GM23338 (cell line): ENCODE results near the gene TPM1. TPM values are rescaled to one million over a fixed set of nuclear protein-coding genes. Genes with fewer than 3 reads are reported as not detected.

Experiments
- ATAC-seq: fragments of 200-7000 bp; cut with Tn5 transposase; 3 replicates; pipeline ENCODE4 v1.9.1; 2020
- DNase-seq: peaks from one replicate; pipeline ENCODE4 v3.0.0-alpha.2; 2015; ENCODE audit warnings: low spot score
- H2AFZ ChIP-seq: fragments of 200-600 bp; sonication (generic); 2 replicates; pipeline ENCODE4 v1.8.0; 2016; ENCODE audit warnings: antibody characterized with exemption, mild to moderate bottlenecking, moderate library complexity
- H3F3A ChIP-seq: fragments of 200-600 bp; sonication (generic); replicated peaks from 2 replicates; pipeline ENCODE4 v1.8.0; 2017; ENCODE audit warnings: antibody characterized with exemption, mixed run types, low read depth
- H3K27ac ChIP-seq: fragments of 200-600 bp; sonication (generic); 2 replicates; pipeline ENCODE4 v1.6.1; 2016; ENCODE audit warnings: low read depth
- H3K27me3 ChIP-seq: fragments of 200-600 bp; sonication (generic); 2 replicates; pipeline ENCODE4 v1.8.0; 2016; ENCODE audit warnings: mild to moderate bottlenecking, mixed run types, moderate library complexity; ENCODE audit not compliant: insufficient read depth
- H3K36me3 ChIP-seq: fragments of 200-600 bp; sonication (generic); 2 replicates; pipeline ENCODE4 v1.8.0; 2016; ENCODE audit warnings: mild to moderate bottlenecking; ENCODE audit not compliant: insufficient read depth
- H3K4me1 ChIP-seq: fragments of 200-600 bp; sonication (generic); 2 replicates; pipeline ENCODE4 v1.8.0; 2016; ENCODE audit warnings: mild to moderate bottlenecking, moderate library complexity; ENCODE audit not compliant: insufficient read depth
- H3K4me2 ChIP-seq: fragments of 200-600 bp; sonication (generic); 2 replicates; pipeline ENCODE4 v1.7.1; 2017; ENCODE audit warnings: mixed run types
- H3K4me3 ChIP-seq: fragments of 200-600 bp; sonication (generic); 2 replicates; pipeline ENCODE4 v1.6.1; 2016; ENCODE audit warnings: mixed run types
- H3K79me2 ChIP-seq: fragments of 200-600 bp; sonication (generic); replicated peaks from 2 replicates; pipeline ENCODE4 v1.8.0; 2017; ENCODE audit warnings: mild to moderate bottlenecking; ENCODE audit not compliant: insufficient read depth
- H3K9me2 ChIP-seq: fragments of 200-600 bp; sonication (generic); 2 replicates; pipeline ENCODE4 v1.8.0; 2017; ENCODE audit not compliant: insufficient read depth
- H4K20me1 ChIP-seq: fragments of 200-600 bp; sonication (generic); replicated peaks from 2 replicates; pipeline ENCODE4 v1.8.0; 2017; ENCODE audit warnings: mild to moderate bottlenecking; ENCODE audit not compliant: insufficient read depth
- H3K27ac Mint-ChIP-seq: 2 replicates; pipeline ENCODE4 v1.8.0; 2020; ENCODE audit warnings: inconsistent platforms, mild to moderate bottlenecking, moderate library complexity, mixed read lengths
- H3K27me3 Mint-ChIP-seq: 3 replicates; pipeline ENCODE4 v1.8.0; 2022; ENCODE audit warnings: low read depth, mild to moderate bottlenecking, moderate library complexity, mixed read lengths, inconsistent platforms; ENCODE audit not compliant: insufficient read depth, poor library complexity
- H3K36me3 Mint-ChIP-seq: 3 replicates; pipeline ENCODE4 v1.8.0; 2021; ENCODE audit warnings: low read depth, mild to moderate bottlenecking, inconsistent platforms, moderate library complexity, mixed read lengths
- H3K4me1 Mint-ChIP-seq: 3 replicates; pipeline ENCODE4 v1.8.0; 2020; ENCODE audit warnings: mild to moderate bottlenecking, inconsistent platforms, mixed read lengths
- H3K4me3 Mint-ChIP-seq: 3 replicates; pipeline ENCODE4 v1.8.0; 2021; ENCODE audit warnings: moderate library complexity, mild to moderate bottlenecking, inconsistent platforms, mixed read lengths
- H3K9me3 Mint-ChIP-seq: 3 replicates; pipeline ENCODE4 v1.8.0; 2020; ENCODE audit warnings: moderate library complexity, mild to moderate bottlenecking, inconsistent platforms, mixed read lengths
- CREB1 ChIP-seq: fragments of 250-450 bp; sonication (Bioruptor Pico); IDR thresholded peaks from 2 replicates; pipeline ENCODE4 v1.5.0; 2020; ENCODE audit warnings: low read depth, mild to moderate bottlenecking, moderate library complexity
- CTCF ChIP-seq, 2 experiments: fragments of 200-600 bp in 1 of 2; sonication (generic) in 1 of 2; conservative IDR thresholded peaks; 2 replicates each; pipeline versions ENCODE4 v1.5.1 to v1.6.1; 2016 to 2017; ENCODE audit warnings: antibody characterized with exemption in 2 of 2, low read depth in 2 of 2, mild to moderate bottlenecking in 2 of 2, moderate library complexity in 1 of 2
- EZH2 ChIP-seq: fragments of 200-600 bp; sonication (generic); IDR thresholded peaks from one replicate; pipeline ENCODE4 v1.8.0; 2017; ENCODE audit warnings: antibody characterized with exemption, mild to moderate bottlenecking, low read depth; ENCODE audit not compliant: unreplicated experiment
- EZH2phosphoT487 ChIP-seq: fragments of 200-600 bp; sonication (generic); IDR thresholded peaks from one replicate; pipeline ENCODE4 v1.8.1; 2018; ENCODE audit warnings: antibody characterized with exemption; ENCODE audit not compliant: unreplicated experiment
- JUNB ChIP-seq: IDR thresholded peaks from one replicate; pipeline ENCODE4 v1.6.1; 2016; ENCODE audit warnings: antibody characterized with exemption; ENCODE audit not compliant: unreplicated experiment
- NANOG ChIP-seq: IDR thresholded peaks from 2 replicates; pipeline ENCODE4 v1.6.1; 2016; ENCODE audit warnings: antibody characterized with exemption, borderline replicate concordance
- POLR2AphosphoS5 ChIP-seq: IDR thresholded peaks from 2 replicates; pipeline ENCODE4 v1.6.1; 2016; ENCODE audit warnings: antibody characterized with exemption, low read depth
- STAT1 ChIP-seq: IDR thresholded peaks from one replicate; pipeline ENCODE4 v1.6.1; 2016; ENCODE audit warnings: antibody characterized with exemption; ENCODE audit not compliant: unreplicated experiment
- ZNF114 ChIP-seq: fragments of 250-450 bp; sonication (Bioruptor Pico); IDR thresholded peaks from 2 replicates; pipeline ENCODE4 v1.5.0; 2020; ENCODE audit warnings: mild to moderate bottlenecking, moderate library complexity
- ZNF331 ChIP-seq: fragments of 250-450 bp; sonication (Bioruptor Pico); IDR thresholded peaks from 2 replicates; pipeline ENCODE4 v1.5.0; 2020; ENCODE audit warnings: low read depth, mild to moderate bottlenecking, moderate library complexity
- ZNF462 ChIP-seq: fragments of 250-450 bp; sonication (Bioruptor Pico); IDR thresholded peaks from 2 replicates; pipeline ENCODE4 v1.5.0; 2020; ENCODE audit warnings: mild to moderate bottlenecking, moderate library complexity
- polyA plus RNA-seq: library from polyadenylated mRNA; unstranded; fragments of >200 nt; fragmentation: Nextera tagmentation; extraction: Ambion mirVana; gene quantifications from 2 replicates; pipeline ENCODE4 v1.2.1, GENCODE V29; 2016
- total RNA-seq: library from RNA; depleted of rRNA; stranded (reverse); fragments of >200 nt; shearing (Covaris generic); gene quantifications from 2 replicates; pipeline ENCODE4 v1.2.3, GENCODE V29; 2014
- TF ChIP-seq, protein P1 (sequence below): IDR thresholded peaks from one replicate; pipeline ENCODE4 v1.6.1; 2018; ENCODE audit warnings: antibody characterized with exemption; ENCODE audit not compliant: unreplicated experiment
- TF ChIP-seq, protein P2 (sequence below): IDR thresholded peaks from 2 replicates; pipeline ENCODE4 v1.6.1; 2016; ENCODE audit warnings: antibody characterized with exemption

TPM1 gene
- total and polyA plus RNA-seq, 2 experiments from 2014 or later: 449 to 913 TPM

GRCh38 chr15:63112871-63113270, 70.3 kb downstream of the TPM1 start:
- Histone ChIP-seq H3K4me1 (no peaks in the 10 kb centered on the region), H3K27me3 (no peaks in the 10 kb centered on the region), H3K4me2 (no peak overlapping the region), H3K27ac (no peak overlapping the region), H3K79me2 (no peaks in the 10 kb centered on the region), H3K4me3 (no peak overlapping the region), H3K9me2 (no peaks in the 10 kb centered on the region), H4K20me1 (no peaks in the 10 kb centered on the region), H2AFZ (peak overlapping the region; percentile 47; the same call in 1 of the 2 replicates), H3F3A (no peaks in the 10 kb centered on the region), H3K36me3 (no peaks in the 10 kb centered on the region)
- TF ChIP-seq ZNF114 (CRISPR knock-in tag) (no peak), CREB1 (CRISPR knock-in tag) (no peak), CTCF (conservative IDR thresholded peaks at IDR 0.05; ENCODE audit: low read depth in 2 of 2) (no peak), NANOG (no peak), STAT1 (no peak), ZNF331 (CRISPR knock-in tag) (no peak), EZH2 (no peak), ZNF462 (CRISPR knock-in tag) (no peak), EZH2phosphoT487 (no peak), JUNB (no peak), POLR2AphosphoS5 (no peak)
- TF ChIP-seq, protein P1, sequence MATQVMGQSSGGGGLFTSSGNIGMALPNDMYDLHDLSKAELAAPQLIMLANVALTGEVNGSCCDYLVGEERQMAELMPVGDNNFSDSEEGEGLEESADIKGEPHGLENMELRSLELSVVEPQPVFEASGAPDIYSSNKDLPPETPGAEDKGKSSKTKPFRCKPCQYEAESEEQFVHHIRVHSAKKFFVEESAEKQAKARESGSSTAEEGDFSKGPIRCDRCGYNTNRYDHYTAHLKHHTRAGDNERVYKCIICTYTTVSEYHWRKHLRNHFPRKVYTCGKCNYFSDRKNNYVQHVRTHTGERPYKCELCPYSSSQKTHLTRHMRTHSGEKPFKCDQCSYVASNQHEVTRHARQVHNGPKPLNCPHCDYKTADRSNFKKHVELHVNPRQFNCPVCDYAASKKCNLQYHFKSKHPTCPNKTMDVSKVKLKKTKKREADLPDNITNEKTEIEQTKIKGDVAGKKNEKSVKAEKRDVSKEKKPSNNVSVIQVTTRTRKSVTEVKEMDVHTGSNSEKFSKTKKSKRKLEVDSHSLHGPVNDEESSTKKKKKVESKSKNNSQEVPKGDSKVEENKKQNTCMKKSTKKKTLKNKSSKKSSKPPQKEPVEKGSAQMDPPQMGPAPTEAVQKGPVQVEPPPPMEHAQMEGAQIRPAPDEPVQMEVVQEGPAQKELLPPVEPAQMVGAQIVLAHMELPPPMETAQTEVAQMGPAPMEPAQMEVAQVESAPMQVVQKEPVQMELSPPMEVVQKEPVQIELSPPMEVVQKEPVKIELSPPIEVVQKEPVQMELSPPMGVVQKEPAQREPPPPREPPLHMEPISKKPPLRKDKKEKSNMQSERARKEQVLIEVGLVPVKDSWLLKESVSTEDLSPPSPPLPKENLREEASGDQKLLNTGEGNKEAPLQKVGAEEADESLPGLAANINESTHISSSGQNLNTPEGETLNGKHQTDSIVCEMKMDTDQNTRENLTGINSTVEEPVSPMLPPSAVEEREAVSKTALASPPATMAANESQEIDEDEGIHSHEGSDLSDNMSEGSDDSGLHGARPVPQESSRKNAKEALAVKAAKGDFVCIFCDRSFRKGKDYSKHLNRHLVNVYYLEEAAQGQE: no peak
- TF ChIP-seq, protein P2, sequence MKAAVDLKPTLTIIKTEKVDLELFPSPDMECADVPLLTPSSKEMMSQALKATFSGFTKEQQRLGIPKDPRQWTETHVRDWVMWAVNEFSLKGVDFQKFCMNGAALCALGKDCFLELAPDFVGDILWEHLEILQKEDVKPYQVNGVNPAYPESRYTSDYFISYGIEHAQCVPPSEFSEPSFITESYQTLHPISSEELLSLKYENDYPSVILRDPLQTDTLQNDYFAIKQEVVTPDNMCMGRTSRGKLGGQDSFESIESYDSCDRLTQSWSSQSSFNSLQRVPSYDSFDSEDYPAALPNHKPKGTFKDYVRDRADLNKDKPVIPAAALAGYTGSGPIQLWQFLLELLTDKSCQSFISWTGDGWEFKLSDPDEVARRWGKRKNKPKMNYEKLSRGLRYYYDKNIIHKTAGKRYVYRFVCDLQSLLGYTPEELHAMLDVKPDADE: no peak
- Mint-ChIP-seq H3K9me3 (no peaks in the 10 kb centered on the region), H3K4me1 (no peaks in the 10 kb centered on the region), H3K27ac (no peak overlapping the region), H3K36me3 (no peaks in the 10 kb centered on the region), H3K27me3 (no peaks in the 10 kb centered on the region), H3K4me3 (no peak overlapping the region)
- DNase-seq (no peak), ATAC-seq (no peak)
